Kidney (tissue), 14 donors: ENCODE results near the gene WASL. TPM values are rescaled to one million over a fixed set of nuclear protein-coding genes. Genes with fewer than 3 reads are reported as not detected.

ENCODE experiments used
- DNase-seq, 5 donors: peaks; one replicate each; pipeline ENCODE4 v3.0.0-alpha.2; 2013 to 2020
- FAIRE-seq: peaks from 2 replicates; lab custom pipeline; 2012; peaks lifted over from hg19 to GRCh38; lab: Jason Lieb, UNC
- H3K27ac ChIP-seq, 2 donors: one replicate each; pipeline ENCODE4 v1.7.0; 2013; ENCODE audit warnings: low read depth in 2 of 2, low read length in 2 of 2, inconsistent platforms in 1 of 2
- H3K27me3 ChIP-seq: one replicate; pipeline ENCODE4 v1.7.1; 2013; ENCODE audit warnings: low read length, inconsistent platforms; ENCODE audit not compliant: control insufficient read depth, insufficient read depth
- H3K36me3 ChIP-seq, 3 donors: one replicate each; pipeline versions ENCODE4 v1.7.0 to v1.7.1; 2013; ENCODE audit warnings: low read length in 3 of 3, control low read depth in 1 of 3, inconsistent platforms in 1 of 3; ENCODE audit not compliant: insufficient read depth in 3 of 3, control insufficient read depth in 2 of 3
- H3K4me1 ChIP-seq, 3 donors: one replicate each; pipeline versions ENCODE4 v1.7.0 to v1.7.1; 2013; ENCODE audit warnings: low read length in 3 of 3, inconsistent platforms in 1 of 3, low read depth in 1 of 3; ENCODE audit not compliant: control insufficient read depth in 2 of 3, insufficient read depth in 2 of 3
- H3K4me3 ChIP-seq, 3 donors: one replicate each; pipeline versions ENCODE4 v1.7.0 to v1.8.1; 2013; ENCODE audit warnings: low read length in 3 of 3, control low read depth in 1 of 3, inconsistent platforms in 1 of 3
- H3K9ac ChIP-seq, 3 donors: one replicate each; pipeline versions ENCODE4 v1.7.0 to v1.7.1; 2013; ENCODE audit warnings: low read length in 3 of 3, control low read depth in 1 of 3, inconsistent platforms in 1 of 3
- H3K9me3 ChIP-seq, 3 donors: one replicate each; pipeline versions ENCODE4 v1.7.0 to v1.7.1; 2013; ENCODE audit warnings: low read length in 3 of 3, control low read depth in 1 of 3, inconsistent platforms in 1 of 3; ENCODE audit not compliant: control insufficient read depth in 2 of 3, insufficient read depth in 1 of 3
- CTCF ChIP-seq: IDR thresholded peaks from 3 replicates; pipeline ENCODE4 v1.5.1; 2012; ENCODE audit warnings: mild to moderate bottlenecking, moderate library complexity, borderline replicate concordance; ENCODE audit not compliant: insufficient read depth; ENCODE audit errors: extremely low read depth
- intact Hi-C: fragments of 100-400 bp; cut with DNase I; formaldehyde crosslinking; loops from one replicate; pipeline ENCODE4 v1.11.1; 2022
- polyA plus RNA-seq: library from polyadenylated mRNA; stranded (reverse); fragments of 350-450 nt; fragmentation: Illumina TruSeq; extraction: RNeasy Lipid Tissue Mini Kit (QIAGEN cat#74804); gene quantifications from one replicate; pipeline ENCODE4 v1.2.3, GENCODE V29; 2014; ENCODE audit warnings: low read depth, low replicate concordance; ENCODE audit not compliant: insufficient read depth
- total RNA-seq: library from RNA; stranded (reverse); fragmentation: NEBNext Ultra II Directional; extraction: Animal tissue kit (Norgen Biotek cat#: 25700); gene quantifications from one replicate; pipeline ENCODE4 v1.2.1, GENCODE V29; 2021
- donor health status: control.
- donor health status: control.
- donor health status: control.
- donor health status: control.
- donor health status: control.
- donor health status: DM: yes; HTN: yes; CAD: no.
- donor health status: Normal renal cell carcinoma (clear cell type).

The WASL gene
- total and polyA plus RNA-seq, 2 donors from 2014 or later = 28.7 to 50.4 TPM

GRCh38 chr7:123757095-123757494 is 8.3 kb upstream of the WASL start:
- Histone ChIP-seq H3K27me3 (no peaks in the 10 kb centered on the region), H3K4me1 (no peaks in the 10 kb centered on the region), H3K9me3 (no peaks in the 10 kb centered on the region), H3K9ac (no peak overlapping the region), H3K27ac (no peak overlapping the region), H3K36me3 (no peaks in the 10 kb centered on the region), H3K4me3 (no peak overlapping the region)
- DNase-seq (no peak), FAIRE-seq (no peak)
- intact Hi-C loops = no loop called here
- no peak for TF ChIP-seq CTCF

- DNase-seq (no peak), FAIRE-seq (no peak)
- Histone ChIP-seq H3K4me1 (no peaks in the 10 kb centered on the region), H3K4me3 (no peak overlapping the region), H3K9me3 (no peaks in the 10 kb centered on the region), H3K27ac (no peak overlapping the region), H3K27me3 (no peaks in the 10 kb centered on the region), H3K36me3 (no peaks in the 10 kb centered on the region), H3K9ac (no peak overlapping the region)
- TF ChIP-seq CTCF = no peak
- intact Hi-C loops = no loop called here
These were observed 6.5 kb upstream of the WASL start for GRCh38 chr7:123755338-123755737.

- Histone ChIP-seq H3K36me3 (no peaks in the 10 kb centered on the region), H3K9ac (no peak overlapping the region)
These were observed 5.6 kb upstream of the WASL start for GRCh38 chr7:123754271-123754871.

More at GRCh38 chr7:123754271-123754871, 5.6 kb upstream of the WASL start:
- no peak overlapping the region for H3K27ac ChIP-seq
- no peaks in the 10 kb centered on the region for H3K4me1 ChIP-seq
- no peak for TF ChIP-seq CTCF
- H3K27me3 ChIP-seq = no peaks in the 10 kb centered on the region
- FAIRE-seq = no peak
- intact Hi-C loops = no loop called here
- H3K9me3 ChIP-seq = no peaks in the 10 kb centered on the region
- H3K4me3 ChIP-seq = no peak overlapping the region
- no peak for DNase-seq
